Measurements from ENCODE around the gene GATAD2A.

Gene GATAD2A

GRCh38 chr19:19549804-19550464 lies 144.5 kb downstream of the GATAD2A start:
- no peak overlapping the region for H3K4me3 ChIP-seq (replicated peaks in 1 of 2; ENCODE audit: low read depth in 2 of 2, low read length in 2 of 2)
- DNase-seq (ENCODE audit: low read depth in 2 of 2): no peak
- TF ChIP-seq CTCF (IDR thresholded peaks at IDR 0.05; ENCODE audit: low read depth, low read length): no peak

GRCh38 chr19:19550485-19550929 lies 145.0 kb downstream of the GATAD2A start:
- TF ChIP-seq CTCF (IDR thresholded peaks at IDR 0.05; ENCODE audit: low read depth, low read length): no peak
- no peak overlapping the region for H3K4me3 ChIP-seq (replicated peaks in 1 of 2; ENCODE audit: low read depth in 2 of 2, low read length in 2 of 2)
- peak in 1 of 2 donors; percentile 39 for DNase-seq (ENCODE audit: low read depth in 2 of 2)

GRCh38 chr19:19550972-19551852 lies 145.7 kb downstream of the GATAD2A start:
- no peak overlapping the region for H3K4me3 ChIP-seq (replicated peaks in 1 of 2; ENCODE audit: low read depth in 2 of 2, low read length in 2 of 2)
- DNase-seq (ENCODE audit: low read depth in 2 of 2): no peak
- no peak for TF ChIP-seq CTCF (IDR thresholded peaks at IDR 0.05; ENCODE audit: low read depth, low read length)

- no peak for TF ChIP-seq CTCF (IDR thresholded peaks at IDR 0.05; ENCODE audit: low read depth, low read length)
- no peak for DNase-seq (ENCODE audit: low read depth in 2 of 2)
- no peak overlapping the region for H3K4me3 ChIP-seq (replicated peaks in 1 of 2; ENCODE audit: low read depth in 2 of 2, low read length in 2 of 2)
Measured at GRCh38 chr19:19551853-19552192, 146.3 kb downstream of the GATAD2A start.

- peak; percentile 34 for DNase-seq (ENCODE audit: low read depth in 2 of 2)
- peak; percentile 79 for TF ChIP-seq CTCF (IDR thresholded peaks at IDR 0.05; ENCODE audit: low read depth, low read length)
Measured at GRCh38 chr19:19552798-19553197, 147.3 kb downstream of the GATAD2A start.

GRCh38 chr19:19553670-19554069 lies 148.2 kb downstream of the GATAD2A start:
- no peak overlapping the region for H3K4me3 ChIP-seq (replicated peaks in 1 of 2; ENCODE audit: low read depth in 2 of 2, low read length in 2 of 2)
- no peak for TF ChIP-seq CTCF (IDR thresholded peaks at IDR 0.05; ENCODE audit: low read depth, low read length)
- DNase-seq (ENCODE audit: low read depth in 2 of 2): no peak

More at GRCh38 chr19:19552798-19553197, 147.3 kb downstream of the GATAD2A start:
- no peak overlapping the region for H3K4me3 ChIP-seq (replicated peaks in 1 of 2; ENCODE audit: low read depth in 2 of 2, low read length in 2 of 2)

Data from cardiac fibroblast (primary cell).